Activated CD8-positive, alpha-beta memory T cell treated with anti-CD3 and anti-CD28 coated beads, Interleukin-2, amount 10 ng/mL, durations not matched to agents 7 days and 5 days (primary cell): ENCODE results near the gene ATP5MK. TPM values are rescaled to one million over a fixed set of nuclear protein-coding genes. Genes with fewer than 3 reads are reported as not detected.
A peak's percentile ranks its signal among the peaks of the same experiment; 100 is the strongest.

Source experiments
- ATAC-seq: fragments of 150-1000 bp; cut with Tn5 transposase; one replicate; pipeline ENCODE4 v1.10.0; 2021; ENCODE audit warnings: moderate library complexity
- CTCF ChIA-PET: fragments of 350-600 bp; sonication (Branson Sonifier 250); formaldehyde crosslinking; loops from one replicate; lab custom pipeline; 2021; ENCODE audit warnings: antibody characterized with exemption; lab: Charles Lee
- DNase-seq: peaks from one replicate; pipeline ENCODE4 v3.0.0-alpha.2; 2020
- H3K27ac Mint-ChIP-seq: one replicate; pipeline ENCODE4 v1.8.0; 2021; ENCODE audit warnings: mild to moderate bottlenecking, mixed read lengths
- H3K27me3 Mint-ChIP-seq: one replicate; pipeline ENCODE4 v1.8.0; 2021; ENCODE audit warnings: mixed read lengths
- H3K36me3 Mint-ChIP-seq: one replicate; pipeline ENCODE4 v1.8.0; 2021; ENCODE audit warnings: mild to moderate bottlenecking, mixed read lengths
- H3K4me1 Mint-ChIP-seq: one replicate; pipeline ENCODE4 v1.8.0; 2021; ENCODE audit warnings: mixed read lengths
- H3K4me3 Mint-ChIP-seq: one replicate; pipeline ENCODE4 v1.8.0; 2021; ENCODE audit warnings: mild to moderate bottlenecking, moderate library complexity, mixed read lengths
- H3K9me3 Mint-ChIP-seq: one replicate; pipeline ENCODE4 v1.8.0; 2022; ENCODE audit warnings: low read depth, mixed read lengths
- microRNA-seq: library from miRNA; unstranded; fragments of <30 nt; microRNA quantifications from one replicate; pipeline ENCODE4 v1.2.0, GENCODE V29; 2022
- total RNA-seq, 2 experiments: library from RNA; stranded (reverse); gene quantifications; one replicate each; pipeline ENCODE4 v1.2.3, GENCODE V29; 2021

Gene ATP5MK
- total RNA-seq, 2 experiments from 2014 or later: 274 to 387 TPM

DNA sequence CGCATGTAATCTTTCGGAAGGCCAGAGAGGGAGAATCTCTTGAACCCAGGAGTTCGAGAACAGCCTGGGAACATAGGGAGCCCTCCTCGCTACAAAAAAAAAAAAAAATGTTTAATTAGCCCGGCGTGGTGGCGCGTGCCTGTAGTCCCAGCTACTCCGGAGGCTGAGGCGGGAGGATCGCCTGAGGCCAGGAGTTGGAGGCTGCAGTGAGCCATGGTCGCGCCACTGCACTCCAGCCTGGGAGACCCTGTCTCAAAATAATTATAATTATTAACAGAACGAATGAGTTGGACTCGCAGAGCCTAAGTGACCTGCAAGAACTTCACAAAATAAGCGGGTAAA, 46.1 kb downstream of the ATP5MK start:
- peaks cover 9% of the 10 kb centered on the region for H3K4me1 Mint-ChIP-seq
- H3K27ac Mint-ChIP-seq: peak overlapping the region; percentile 87
- H3K4me3 Mint-ChIP-seq: peak overlapping the region; percentile 85
- ATAC-seq (peak; percentile 6), DNase-seq (no peak)
- peaks cover 14% of the 10 kb centered on the region for H3K36me3 Mint-ChIP-seq
- CTCF ChIA-PET: interaction anchor here (0.6 to 2.8 kb wide), 6 partner anchors 16 to 432 kb away, joined by 3 to 12 read pairs (median 6); partner anchors contain the start of genes ATP5MK, CNNM2, PDCD11 and TAF5
- H3K27me3 Mint-ChIP-seq: no peaks in the 10 kb centered on the region
- H3K9me3 Mint-ChIP-seq: no peaks in the 10 kb centered on the region

Small RNAs within 50 kb of the gene (microRNA-seq; reads per million reads assigned to microRNA genes)
- gene MIR1307: 4,116 reads per million, percentile 92 among the genes with 10 or more reads in this experiment

Other genes starting within 250 kb of the ATP5MK start
- gene NT5C2, start 203.2 kb downstream of the ATP5MK start, total RNA-seq: 10 to 100 TPM; 64.4 to 64.9 TPM
- gene RPEL1, start 150.6 kb downstream of the ATP5MK start, total RNA-seq: not detected
- under 1 TPM; 0.09 to 0.70 TPM for gene INA, start 119.3 kb downstream of the ATP5MK start, total RNA-seq
- 10 to 100 TPM; 17.0 to 17.2 TPM for gene PCGF6, start 45.3 kb downstream of the ATP5MK start, total RNA-seq
- 10 to 100 TPM; 15.3 to 16.8 TPM for gene TAF5, start 28.5 kb downstream of the ATP5MK start, total RNA-seq
- 10 to 100 TPM; 59.4 to 67.7 TPM for gene PDCD11, start 151 bp upstream of the ATP5MK start, total RNA-seq
- gene CALHM2, start 55.9 kb upstream of the ATP5MK start, total RNA-seq: 10 to 100 TPM; 65.6 to 93.4 TPM
- gene CALHM1, start 62.4 kb upstream of the ATP5MK start, total RNA-seq: 1 to 10 TPM in 1 of 2 experiments, under 1 TPM in 1; 0.47 to 1.1 TPM
- gene CALHM3, start 82.8 kb upstream of the ATP5MK start, total RNA-seq: not detected
- 1 to 10 TPM; 2.2 to 2.5 TPM for gene NEURL1, start 97.2 kb upstream of the ATP5MK start, total RNA-seq